GM23248 (cell line): ENCODE results near the gene ELMO1. TPM values are rescaled to one million over a fixed set of nuclear protein-coding genes. Genes with fewer than 3 reads are reported as not detected.

Experiments
- DNase-seq: peaks from one replicate; pipeline ENCODE4 v3.0.0-alpha.2; 2015
- H2AFZ ChIP-seq: fragments of 200-600 bp; sonication (generic); 2 replicates; pipeline ENCODE4 v1.6.1; 2016; ENCODE audit warnings: antibody characterized with exemption
- H3F3A ChIP-seq: fragments of 200-600 bp; sonication (generic); 2 replicates; pipeline ENCODE4 v1.6.1; 2016; ENCODE audit warnings: mild to moderate bottlenecking, antibody characterized with exemption, mixed run types; ENCODE audit not compliant: insufficient read depth
- H3K27ac ChIP-seq: fragments of 200-600 bp; sonication (generic); 2 replicates; pipeline ENCODE4 v1.5.1; 2016; ENCODE audit warnings: mild to moderate bottlenecking
- H3K27me3 ChIP-seq: fragments of 200-600 bp; sonication (generic); replicated peaks from 2 replicates; pipeline ENCODE4 v1.6.1; 2016; ENCODE audit warnings: mild to moderate bottlenecking; ENCODE audit not compliant: insufficient read depth
- H3K36me3 ChIP-seq: fragments of 200-600 bp; sonication (generic); 2 replicates; pipeline ENCODE4 v1.6.1; 2016; ENCODE audit warnings: low read depth, mild to moderate bottlenecking
- H3K4me1 ChIP-seq: fragments of 200-600 bp; sonication (generic); 2 replicates; pipeline ENCODE4 v1.6.1; 2016; ENCODE audit warnings: mild to moderate bottlenecking; ENCODE audit not compliant: insufficient read depth
- H3K4me2 ChIP-seq: fragments of 200-600 bp; sonication (generic); one replicate; pipeline ENCODE4 v1.6.1; 2016; ENCODE audit warnings: mild to moderate bottlenecking; ENCODE audit not compliant: unreplicated experiment
- H3K4me3 ChIP-seq: fragments of 200-600 bp; sonication (generic); 2 replicates; pipeline ENCODE4 v1.5.1; 2016; ENCODE audit warnings: mild to moderate bottlenecking
- H3K79me2 ChIP-seq: fragments of 200-600 bp; sonication (generic); 2 replicates; pipeline ENCODE4 v1.6.1; 2016; ENCODE audit warnings: mild to moderate bottlenecking; ENCODE audit not compliant: insufficient read depth
- H3K9ac ChIP-seq: fragments of 200-600 bp; sonication (generic); 2 replicates; pipeline ENCODE4 v1.6.1; 2016; ENCODE audit warnings: mild to moderate bottlenecking
- H3K9me2 ChIP-seq: fragments of 200-600 bp; sonication (generic); 2 replicates; pipeline ENCODE4 v1.6.1; 2016; ENCODE audit warnings: mixed run types, mild to moderate bottlenecking, moderate library complexity; ENCODE audit not compliant: insufficient read depth
- H3K9me3 ChIP-seq: fragments of 200-600 bp; sonication (generic); one replicate; pipeline ENCODE4 v1.6.1; 2017; ENCODE audit warnings: low read depth
- H4K20me1 ChIP-seq: fragments of 200-600 bp; sonication (generic); 2 replicates; pipeline ENCODE4 v1.6.0; 2016; ENCODE audit not compliant: insufficient read depth
- EZH2 ChIP-seq: fragments of 200-600 bp; sonication (generic); IDR thresholded peaks from 2 replicates; pipeline ENCODE4 v1.6.1; 2018; ENCODE audit warnings: antibody characterized with exemption, mild to moderate bottlenecking; ENCODE audit not compliant: insufficient read depth, poor library complexity, severe bottlenecking
- EZH2phosphoT487 ChIP-seq: fragments of 200-600 bp; sonication (generic); IDR thresholded peaks from 2 replicates; pipeline ENCODE4 v1.6.1; 2018; ENCODE audit warnings: antibody characterized with exemption, moderate library complexity, mild to moderate bottlenecking, low read depth; ENCODE audit not compliant: insufficient read depth
- WGBS, 2 experiments: methylation state at CpG; one replicate each; pipeline ENCODE4 v1.1.6; 2015 to 2017; ENCODE audit warnings: low lambda C conversion rate in 2 of 2, low coverage in 1 of 2; ENCODE audit errors: missing lambda C conversion rate in 2 of 2; 5-methylcytosine and 5-hydroxymethylcytosine counted together
- in situ Hi-C: fragments of 300-500 bp; cut with MboI; formaldehyde crosslinking; loops from 2 replicates; pipeline ENCODE4 v1.15.0; 2020
- polyA plus RNA-seq: library from polyadenylated mRNA; unstranded; fragments of >200 nt; fragmentation: Nextera tagmentation; extraction: Ambion mirVana; gene quantifications from 2 replicates; pipeline ENCODE4 v1.2.1, GENCODE V29; 2016
- total RNA-seq: library from RNA; depleted of rRNA; stranded (reverse); fragments of >200 nt; shearing (Covaris generic); gene quantifications from 2 replicates; pipeline ENCODE4 v1.2.3, GENCODE V29; 2014

The ELMO1 gene
- total and polyA plus RNA-seq, 2 experiments from 2014 or later = not detected

DNA sequence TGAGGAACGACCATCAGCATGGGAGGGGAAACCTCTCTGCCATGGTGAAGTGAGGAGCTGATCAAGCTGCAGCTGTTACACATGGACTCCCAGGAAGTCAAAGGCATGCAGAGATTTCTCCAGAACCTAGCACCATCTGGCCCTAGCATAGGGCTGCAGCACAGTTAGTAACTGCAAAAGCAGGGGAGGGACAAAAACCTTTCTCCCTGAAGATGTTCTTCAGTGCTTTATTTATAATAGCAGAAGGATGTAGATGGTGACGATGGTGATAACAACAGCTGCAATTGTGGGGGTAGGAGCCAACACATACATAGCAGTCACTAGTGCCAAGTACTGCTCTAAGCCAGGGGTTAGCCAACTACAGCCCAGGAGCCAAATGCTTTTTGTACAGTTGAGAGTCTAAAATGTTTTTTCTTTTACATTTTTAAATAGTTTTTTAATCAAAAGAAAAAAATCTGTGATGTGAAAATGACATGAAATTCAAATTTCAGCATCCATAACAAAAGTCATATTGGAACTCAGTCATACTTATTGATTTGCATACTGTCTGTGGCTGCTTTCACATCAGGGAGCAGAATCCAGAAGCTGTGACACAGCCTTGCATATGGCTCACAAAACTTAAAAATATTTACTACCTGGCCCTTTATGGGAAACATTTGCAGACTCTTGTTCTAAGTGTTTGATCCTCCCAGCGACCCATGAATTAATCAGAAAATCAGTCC, 299.5 kb downstream of the ELMO1 start:
- H3K4me3 ChIP-seq = no peak overlapping the region
- H3K27ac ChIP-seq = no peak overlapping the region
- H4K20me1 ChIP-seq = no peaks in the 10 kb centered on the region
- H3K27me3 ChIP-seq = no peaks in the 10 kb centered on the region
- H3K9ac ChIP-seq = no peak overlapping the region
- H3K79me2 ChIP-seq = no peaks in the 10 kb centered on the region
- no peaks in the 10 kb centered on the region for H3K9me2 ChIP-seq
- no peak for DNase-seq
- H3K36me3 ChIP-seq = no peaks in the 10 kb centered on the region
- no peaks in the 10 kb centered on the region for H3K9me3 ChIP-seq
- in situ Hi-C loops = no loop called here
- H3K4me2 ChIP-seq = no peak overlapping the region
- WGBS, 2 experiments = 17 to 19% methylated on average over 3 of the region's 3 CpGs
- H3K4me1 ChIP-seq = no peaks in the 10 kb centered on the region
- TF ChIP-seq EZH2 (no peak), EZH2phosphoT487 (no peak)
- no peak overlapping the region for H2AFZ ChIP-seq
- H3F3A ChIP-seq = no peaks in the 10 kb centered on the region

DNA sequence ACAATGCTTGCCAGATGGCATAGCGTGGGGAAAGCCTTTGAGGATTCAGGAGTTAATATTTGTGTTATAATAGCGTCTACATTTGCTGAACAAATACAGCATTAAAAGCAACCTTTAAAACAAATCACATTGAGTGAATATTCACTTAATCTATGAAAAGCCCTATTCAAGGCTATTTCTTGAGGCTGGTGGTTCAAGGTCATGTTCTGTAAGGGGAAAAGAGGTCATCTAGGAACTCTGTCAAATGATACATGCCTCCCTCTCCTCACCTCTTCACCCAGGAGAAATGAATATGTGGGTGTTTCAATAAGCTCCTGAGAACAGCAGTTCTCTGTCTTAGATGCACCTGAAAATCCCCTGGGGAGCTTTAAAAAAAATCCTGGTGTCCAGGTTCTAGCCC, 303.0 kb downstream of the ELMO1 start:
- DNase-seq = no peak
- Histone ChIP-seq H3K9me3 (no peaks in the 10 kb centered on the region), H3K4me3 (no peak overlapping the region), H3K27ac (no peak overlapping the region), H3K27me3 (no peaks in the 10 kb centered on the region), H3K9ac (no peak overlapping the region), H4K20me1 (no peaks in the 10 kb centered on the region), H3K36me3 (no peaks in the 10 kb centered on the region), H3K9me2 (no peaks in the 10 kb centered on the region), H3K4me2 (no peak overlapping the region), H3F3A (no peaks in the 10 kb centered on the region), H3K4me1 (no peaks in the 10 kb centered on the region), H3K79me2 (no peaks in the 10 kb centered on the region), H2AFZ (no peak overlapping the region)
- TF ChIP-seq EZH2 (no peak), EZH2phosphoT487 (no peak)
- in situ Hi-C loops = no loop called here
- 20 to 39% methylated on average over 2 of the region's 2 CpGs for WGBS, 2 experiments

DNA sequence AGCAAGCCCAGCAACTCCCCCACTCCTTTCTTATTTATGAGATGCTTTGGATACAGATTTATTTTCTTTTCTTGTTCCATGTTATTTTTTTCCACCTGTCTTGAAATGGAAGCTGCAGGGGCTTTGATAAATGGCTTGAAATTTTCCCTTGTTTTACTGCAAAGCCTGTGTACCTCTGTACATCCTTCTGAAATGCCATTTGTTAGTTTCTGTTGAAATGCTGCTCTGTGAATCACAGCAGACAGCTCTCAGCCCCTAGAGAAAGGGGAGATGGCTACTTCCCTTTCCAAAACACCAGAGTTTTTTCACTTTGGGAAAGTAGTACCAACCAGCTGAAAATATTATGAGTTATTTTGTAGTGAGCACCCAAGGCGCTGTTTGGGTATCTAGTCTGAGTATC, 304.2 kb downstream of the ELMO1 start:
- Histone ChIP-seq H3K9me3 (no peaks in the 10 kb centered on the region), H3K4me2 (no peak overlapping the region), H3K36me3 (no peaks in the 10 kb centered on the region), H3K4me1 (no peaks in the 10 kb centered on the region), H2AFZ (no peak overlapping the region), H4K20me1 (no peaks in the 10 kb centered on the region), H3F3A (no peaks in the 10 kb centered on the region), H3K9ac (no peak overlapping the region), H3K9me2 (no peaks in the 10 kb centered on the region), H3K27me3 (no peaks in the 10 kb centered on the region), H3K27ac (no peak overlapping the region), H3K4me3 (no peak overlapping the region), H3K79me2 (no peaks in the 10 kb centered on the region)
- in situ Hi-C loops = no loop called here
- TF ChIP-seq EZH2phosphoT487 (no peak), EZH2 (no peak)
- WGBS, 2 experiments = 30 to 38% methylated on average over 1 of the region's 1 CpG
- DNase-seq = no peak

DNA sequence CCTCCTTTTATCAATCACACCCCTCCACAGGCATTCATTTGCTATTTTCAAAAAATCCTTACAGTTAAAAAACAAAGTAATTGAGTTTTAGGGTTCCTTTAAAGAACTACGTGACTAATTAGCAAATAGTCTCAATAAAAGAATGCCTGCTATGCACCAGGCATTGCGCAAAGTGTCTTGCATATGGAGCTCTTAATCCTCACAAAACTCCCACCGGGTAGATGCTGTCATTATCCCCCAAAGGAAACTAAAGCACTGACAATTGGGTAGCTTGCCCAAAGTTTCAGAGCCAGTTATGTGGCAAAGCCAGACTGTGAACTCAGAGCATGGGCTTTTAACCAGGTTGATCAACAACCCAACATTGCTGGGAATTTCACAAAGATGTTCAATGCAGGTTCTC, 305.7 kb downstream of the ELMO1 start:
- H3K4me3 ChIP-seq = no peak overlapping the region
- H3K79me2 ChIP-seq = no peaks in the 10 kb centered on the region
- H2AFZ ChIP-seq = no peak overlapping the region
- H3K27me3 ChIP-seq = no peaks in the 10 kb centered on the region
- H3F3A ChIP-seq = no peaks in the 10 kb centered on the region
- TF ChIP-seq EZH2phosphoT487 (no peak), EZH2 (no peak)
- 38 to 40% methylated on average over 3 of the region's 3 CpGs for WGBS, 2 experiments
- H3K9me3 ChIP-seq = no peaks in the 10 kb centered on the region
- no peaks in the 10 kb centered on the region for H3K36me3 ChIP-seq
- no peaks in the 10 kb centered on the region for H3K4me1 ChIP-seq
- no peaks in the 10 kb centered on the region for H3K9me2 ChIP-seq
- DNase-seq = no peak
- H3K27ac ChIP-seq = no peak overlapping the region
- in situ Hi-C loops = no loop called here
- no peak overlapping the region for H3K9ac ChIP-seq
- no peak overlapping the region for H3K4me2 ChIP-seq
- no peaks in the 10 kb centered on the region for H4K20me1 ChIP-seq
